Measurements from ENCODE around the gene IL17RB.

The IL17RB gene

GRCh38 chr3:53836084-53836872, 10.1 kb upstream of the IL17RB start:
- Histone ChIP-seq H3K9ac (ENCODE audit: low read length) (no peak overlapping the region), H3K27me3 (ENCODE audit: control insufficient read depth, insufficient read depth, low read length) (no peaks in the 10 kb centered on the region), H3K4me3 (ENCODE audit: low read length) (no peak overlapping the region), H3K9me3 (ENCODE audit: control insufficient read depth, low read depth, low read length) (no peaks in the 10 kb centered on the region), H3K36me3 (ENCODE audit: control insufficient read depth, low read depth, low read length) (no peaks in the 10 kb centered on the region), H3K27ac (ENCODE audit: low read length) (no peak overlapping the region), H3K4me1 (ENCODE audit: control insufficient read depth, low read depth, low read length) (no peaks in the 10 kb centered on the region)

- no peak overlapping the region for H3K4me3 ChIP-seq (ENCODE audit: low read length)
- H3K4me1 ChIP-seq (ENCODE audit: control insufficient read depth, low read depth, low read length): peaks cover 7% of the 10 kb centered on the region
Observed at GRCh38 chr3:53837331-53837730, 9.0 kb upstream of the IL17RB start.

DNA sequence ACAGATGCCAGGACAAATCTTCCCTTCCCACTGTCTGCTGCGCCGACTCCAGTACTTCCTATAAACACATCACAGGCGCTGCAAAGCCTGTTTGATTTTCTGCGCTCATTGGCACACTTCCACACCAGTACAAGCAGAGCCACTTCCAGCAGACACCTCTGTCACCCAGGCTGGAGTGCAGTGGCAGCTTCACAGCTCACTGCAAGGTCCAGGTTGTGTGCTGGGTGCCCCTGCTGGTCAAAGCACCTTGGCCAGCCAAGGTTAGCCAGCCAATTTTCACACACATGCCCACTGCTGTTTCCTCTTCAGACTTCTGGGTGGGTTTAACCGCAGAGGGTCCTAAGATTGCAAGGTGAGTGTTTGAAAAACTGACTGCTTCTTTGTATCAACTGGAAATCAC, 5.1 kb upstream of the IL17RB start:
- no peak overlapping the region for H3K9ac ChIP-seq (ENCODE audit: low read length)
- no peaks in the 10 kb centered on the region for H3K27me3 ChIP-seq (ENCODE audit: control insufficient read depth, insufficient read depth, low read length)
- no peaks in the 10 kb centered on the region for H3K9me3 ChIP-seq (ENCODE audit: control insufficient read depth, low read depth, low read length)
- no peak overlapping the region for H3K27ac ChIP-seq (ENCODE audit: low read length)
- H3K4me1 ChIP-seq (ENCODE audit: control insufficient read depth, low read depth, low read length): peaks cover 36% of the 10 kb centered on the region
- H3K4me3 ChIP-seq (ENCODE audit: low read length): no peak overlapping the region
- H3K36me3 ChIP-seq (ENCODE audit: control insufficient read depth, low read depth, low read length): no peaks in the 10 kb centered on the region

More at GRCh38 chr3:53837331-53837730, 9.0 kb upstream of the IL17RB start:
- Histone ChIP-seq H3K36me3 (ENCODE audit: control insufficient read depth, low read depth, low read length) (no peaks in the 10 kb centered on the region), H3K27me3 (ENCODE audit: control insufficient read depth, insufficient read depth, low read length) (no peaks in the 10 kb centered on the region), H3K27ac (ENCODE audit: low read length) (no peak overlapping the region), H3K9me3 (ENCODE audit: control insufficient read depth, low read depth, low read length) (no peaks in the 10 kb centered on the region), H3K9ac (ENCODE audit: low read length) (no peak overlapping the region)

DNA sequence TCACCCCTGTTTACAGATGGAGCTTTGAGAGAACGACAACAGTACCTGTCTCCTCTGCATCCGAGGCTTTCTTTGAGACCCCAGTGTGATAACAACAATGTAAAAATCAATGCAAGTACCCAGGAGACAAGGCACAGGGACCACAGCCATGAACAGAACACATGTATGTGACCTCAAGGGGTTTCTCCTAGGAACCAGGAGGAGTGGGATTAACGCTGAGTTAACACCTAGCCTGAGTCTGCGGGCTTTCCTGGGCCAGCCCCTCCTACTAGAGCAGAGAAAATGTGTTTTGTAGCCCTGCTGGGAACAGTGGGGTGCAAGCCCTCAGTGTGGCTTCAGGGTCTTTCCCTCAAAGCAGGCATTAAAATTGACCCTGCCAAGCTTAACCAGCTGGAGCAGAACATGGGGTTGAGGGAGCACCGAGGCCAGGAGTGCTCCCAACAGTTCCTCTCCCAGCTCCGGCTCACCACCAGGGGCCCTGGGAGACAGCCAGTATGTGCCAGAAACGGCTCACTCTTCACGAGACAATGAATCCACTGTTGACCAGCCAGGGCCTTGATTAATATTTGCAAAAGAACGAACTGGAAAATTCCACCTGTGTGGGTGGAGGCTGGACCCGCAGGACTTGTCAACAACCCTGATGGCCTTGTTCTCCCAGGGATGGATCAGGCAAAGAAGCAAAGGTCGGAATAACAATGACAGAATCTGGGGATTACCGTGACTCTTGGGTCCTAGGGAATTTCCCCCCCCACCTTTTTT, 3.8 kb upstream of the IL17RB start:
- H3K4me3 ChIP-seq (ENCODE audit: low read length): no peak overlapping the region
- H3K4me1 ChIP-seq (ENCODE audit: control insufficient read depth, low read depth, low read length): peaks cover 43% of the 10 kb centered on the region
- H3K36me3 ChIP-seq (ENCODE audit: control insufficient read depth, low read depth, low read length): no peaks in the 10 kb centered on the region
- no peak overlapping the region for H3K27ac ChIP-seq (ENCODE audit: low read length)
- no peaks in the 10 kb centered on the region for H3K9me3 ChIP-seq (ENCODE audit: control insufficient read depth, low read depth, low read length)
- peaks cover 12% of the 10 kb centered on the region for H3K27me3 ChIP-seq (ENCODE audit: control insufficient read depth, insufficient read depth, low read length)
- H3K9ac ChIP-seq (ENCODE audit: low read length): no peak overlapping the region

GRCh38 chr3:53843195-53844177, 2.9 kb upstream of the IL17RB start:
- no peaks in the 10 kb centered on the region for H3K9me3 ChIP-seq (ENCODE audit: control insufficient read depth, low read depth, low read length)
- no peak overlapping the region for H3K27ac ChIP-seq (ENCODE audit: low read length)
- H3K27me3 ChIP-seq (ENCODE audit: control insufficient read depth, insufficient read depth, low read length): peaks cover 18% of the 10 kb centered on the region
- H3K36me3 ChIP-seq (ENCODE audit: control insufficient read depth, low read depth, low read length): no peaks in the 10 kb centered on the region
- peak overlapping the region; percentile 18 for H3K4me3 ChIP-seq (ENCODE audit: low read length)
- H3K9ac ChIP-seq (ENCODE audit: low read length): no peak overlapping the region
- H3K4me1 ChIP-seq (ENCODE audit: control insufficient read depth, low read depth, low read length): peaks cover 43% of the 10 kb centered on the region

- H3K27me3 ChIP-seq (ENCODE audit: control insufficient read depth, insufficient read depth, low read length): peaks cover 18% of the 10 kb centered on the region
- no peaks in the 10 kb centered on the region for H3K36me3 ChIP-seq (ENCODE audit: control insufficient read depth, low read depth, low read length)
- peaks cover 43% of the 10 kb centered on the region for H3K4me1 ChIP-seq (ENCODE audit: control insufficient read depth, low read depth, low read length)
- no peak overlapping the region for H3K27ac ChIP-seq (ENCODE audit: low read length)
- H3K9me3 ChIP-seq (ENCODE audit: control insufficient read depth, low read depth, low read length): no peaks in the 10 kb centered on the region
- peak overlapping the region; percentile 69 for H3K4me3 ChIP-seq (ENCODE audit: low read length)
- no peak overlapping the region for H3K9ac ChIP-seq (ENCODE audit: low read length)
Observed at GRCh38 chr3:53844262-53845102, 1.9 kb upstream of the IL17RB start.

GRCh38 chr3:53845103-53845880, 1.1 kb upstream of the IL17RB start:
- Histone ChIP-seq H3K36me3 (ENCODE audit: control insufficient read depth, low read depth, low read length) (peaks cover 3% of the 10 kb centered on the region), H3K4me3 (ENCODE audit: low read length) (peak overlapping the region; percentile 69), H3K4me1 (ENCODE audit: control insufficient read depth, low read depth, low read length) (peaks cover 43% of the 10 kb centered on the region), H3K27ac (ENCODE audit: low read length) (no peak overlapping the region), H3K9me3 (ENCODE audit: control insufficient read depth, low read depth, low read length) (no peaks in the 10 kb centered on the region), H3K9ac (ENCODE audit: low read length) (peak overlapping the region; percentile 64), H3K27me3 (ENCODE audit: control insufficient read depth, insufficient read depth, low read length) (peaks cover 18% of the 10 kb centered on the region)

- Histone ChIP-seq H3K36me3 (ENCODE audit: control insufficient read depth, low read depth, low read length) (peaks cover 3% of the 10 kb centered on the region), H3K9me3 (ENCODE audit: control insufficient read depth, low read depth, low read length) (no peaks in the 10 kb centered on the region)
Observed at GRCh38 chr3:53845881-53846133, 561 bp upstream of the IL17RB start.

DNA sequence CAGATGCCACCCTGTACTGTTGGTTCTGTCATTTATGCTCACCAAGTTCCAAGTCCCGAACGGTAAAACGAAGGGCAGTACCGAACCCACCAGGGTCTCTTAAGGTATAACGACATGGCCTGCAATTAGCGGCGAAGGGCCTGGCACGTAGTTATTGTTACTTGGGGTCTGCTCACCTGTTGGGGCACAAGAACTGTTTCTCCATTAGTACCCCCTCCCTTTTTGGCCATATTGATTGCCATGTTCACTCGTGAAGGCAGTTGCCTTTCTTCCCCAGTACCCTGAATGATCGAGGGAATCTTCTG, 435 bp downstream of the IL17RB start:
- no peak overlapping the region for H3K9ac ChIP-seq (ENCODE audit: low read length)
- peaks cover 39% of the 10 kb centered on the region for H3K4me1 ChIP-seq (ENCODE audit: control insufficient read depth, low read depth, low read length)
- peak overlapping the region; percentile 69 for H3K4me3 ChIP-seq (ENCODE audit: low read length)
- H3K27me3 ChIP-seq (ENCODE audit: control insufficient read depth, insufficient read depth, low read length): peaks cover 18% of the 10 kb centered on the region
- H3K27ac ChIP-seq (ENCODE audit: low read length): no peak overlapping the region
- H3K36me3 ChIP-seq (ENCODE audit: control insufficient read depth, low read depth, low read length): peaks cover 3% of the 10 kb centered on the region
- no peaks in the 10 kb centered on the region for H3K9me3 ChIP-seq (ENCODE audit: control insufficient read depth, low read depth, low read length)

More at GRCh38 chr3:53845881-53846133, 561 bp upstream of the IL17RB start:
- Histone ChIP-seq H3K27me3 (ENCODE audit: control insufficient read depth, insufficient read depth, low read length) (peaks cover 18% of the 10 kb centered on the region), H3K4me1 (ENCODE audit: control insufficient read depth, low read depth, low read length) (peaks cover 43% of the 10 kb centered on the region), H3K4me3 (ENCODE audit: low read length) (peak overlapping the region; percentile 69), H3K27ac (ENCODE audit: low read length) (no peak overlapping the region), H3K9ac (ENCODE audit: low read length) (peak overlapping the region; percentile 64)

DNA sequence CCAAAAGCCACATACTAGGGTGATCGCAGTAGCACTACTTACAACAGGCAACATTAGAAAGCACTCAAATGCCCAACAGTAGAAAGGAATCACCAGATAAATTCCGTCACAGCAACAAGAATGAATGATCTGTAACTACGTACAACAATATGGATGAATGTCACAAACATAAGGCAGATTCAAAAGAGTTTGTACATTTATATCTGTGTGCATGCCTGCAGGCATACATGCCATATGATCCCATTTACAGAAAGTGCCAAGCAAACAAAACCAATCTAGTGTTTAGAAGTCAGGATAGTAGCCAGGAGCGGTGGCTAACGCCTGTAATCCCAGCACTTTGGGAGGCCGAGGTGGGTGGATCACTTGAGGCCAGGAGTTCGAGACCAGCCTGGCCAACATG, 3.5 kb downstream of the IL17RB start:
- H3K27ac ChIP-seq (ENCODE audit: low read length): no peak overlapping the region
- no peak overlapping the region for H3K9ac ChIP-seq (ENCODE audit: low read length)
- H3K4me3 ChIP-seq (ENCODE audit: low read length): no peak overlapping the region
- peaks cover 14% of the 10 kb centered on the region for H3K36me3 ChIP-seq (ENCODE audit: control insufficient read depth, low read depth, low read length)
- H3K9me3 ChIP-seq (ENCODE audit: control insufficient read depth, low read depth, low read length): no peaks in the 10 kb centered on the region
- peaks cover 18% of the 10 kb centered on the region for H3K27me3 ChIP-seq (ENCODE audit: control insufficient read depth, insufficient read depth, low read length)
- peaks cover 13% of the 10 kb centered on the region for H3K4me1 ChIP-seq (ENCODE audit: control insufficient read depth, low read depth, low read length)
